Upper lobe of left lung (tissue), 6 donors: ENCODE results near the gene G6PC1. TPM values are rescaled to one million over a fixed set of nuclear protein-coding genes. Genes with fewer than 3 reads are reported as not detected.
"Not testable (repeated sequence)": the region's sequence is repeated elsewhere in the genome, so short reads cannot be mapped to it uniquely, and the experiment has no call there.

ENCODE experiments used
- ATAC-seq, 2 donors: fragments of 200-7000 bp; cut with Tn5 transposase; one replicate each; pipeline ENCODE4 v1.9.1; 2022; ENCODE audit warnings: mild to moderate bottlenecking in 2 of 2, moderate library complexity in 2 of 2; ENCODE audit not compliant: low FRiP score in 2 of 2
- DNase-seq, 2 donors: peaks; one replicate each; pipeline ENCODE4 v3.0.0-alpha.2; 2019 to 2020
- H3K27ac ChIP-seq, 4 donors: fragments of 200-600 bp; sonication (generic); one replicate each; pipeline ENCODE4 v1.5.1; 2016 to 2019
- H3K27me3 ChIP-seq, 4 donors: fragments of 200-600 bp; sonication (generic); one replicate each; pipeline ENCODE4 v1.5.1; 2017 to 2019
- H3K36me3 ChIP-seq, 4 donors: fragments of 200-600 bp; sonication (generic); one replicate each; pipeline ENCODE4 v1.5.1; 2016 to 2019
- H3K4me1 ChIP-seq, 4 donors: fragments of 200-600 bp; sonication (generic); one replicate each; pipeline ENCODE4 v1.5.1; 2018 to 2019
- H3K4me3 ChIP-seq, 4 donors: fragments of 200-600 bp; sonication (generic); one replicate each; pipeline ENCODE4 v1.5.1; 2017 to 2019; ENCODE audit warnings: mild to moderate bottlenecking in 2 of 4, moderate library complexity in 1 of 4
- H3K9me3 ChIP-seq, 4 donors: fragments of 200-600 bp; sonication (generic); one replicate each; pipeline ENCODE4 v1.5.1; 2018 to 2019
- CTCF ChIP-seq, 6 experiments: fragments of 450-650 bp in 4 of 6; fragments of 200-600 bp in 2 of 6; sonication (generic) in 2 of 6; IDR thresholded peaks; one replicate each; pipeline ENCODE4 v1.5.1; 2016 to 2019; ENCODE audit warnings: antibody characterized with exemption in 6 of 6
- EP300 ChIP-seq, 4 donors: sonication (generic); formaldehyde crosslinking; IDR thresholded peaks; one replicate each; pipeline ENCODE4 v1.5.1; 2017; ENCODE audit warnings: antibody characterized with exemption in 4 of 4, control low read depth in 2 of 4
- POLR2A ChIP-seq, 4 donors: fragments of 450-650 bp; IDR thresholded peaks; one replicate each; pipeline ENCODE4 v1.5.1; 2016 to 2017; ENCODE audit warnings: antibody characterized with exemption in 4 of 4, mild to moderate bottlenecking in 2 of 4
- POLR2AphosphoS5 ChIP-seq, 2 donors: sonication (generic); formaldehyde crosslinking; IDR thresholded peaks; one replicate each; pipeline ENCODE4 v1.5.1; 2017; ENCODE audit warnings: antibody characterized with exemption in 2 of 2
- WGBS, 2 donors: methylation state at CpG; one replicate each; pipeline ENCODE4 v1.1.5; 2017 to 2018; 5-methylcytosine and 5-hydroxymethylcytosine counted together
- total RNA-seq, 6 donors: library from RNA; depleted of rRNA in 4 of 6; stranded (reverse); fragments of >200 nt in 4 of 6; gene quantifications; one replicate each; pipeline versions ENCODE4 v1.1.0 to v1.2.1, GENCODE V29; 2016 to 2021
- donor health status: DM: no; HTN: no; CAD: no; lungs with moderate emphysema.
- donor health status: DM: no; HTN: yes; CAD: no; lungs with severe emphysema.

The G6PC1 gene
- total RNA-seq, 6 donors from 2014 or later, result not detected

- Histone ChIP-seq H3K4me1 (peaks cover 0 to 13% (median 0%) of the 10 kb centered on the region in 4 donors), H3K36me3 (no peaks in the 10 kb centered on the region), H3K4me3 (no peak overlapping the region), H3K27ac (peak overlapping the region in 1 of 4 donors; percentile 4), H3K9me3 (no peaks in the 10 kb centered on the region), H3K27me3 (no peaks in the 10 kb centered on the region)
- TF ChIP-seq POLR2AphosphoS5 (IDR thresholded peaks at IDR 0.05) (no peak), EP300 (IDR thresholded peaks at IDR 0.05) (no peak), CTCF (IDR thresholded peaks at IDR 0.05) (no peak), POLR2A (IDR thresholded peaks at IDR 0.05) (no peak)
- DNase-seq, result no peak
- 88 to 91% methylated on average over 6 to 7 of the region's 8 CpGs for WGBS, 2 donors
- ATAC-seq, result no peak
Observed at GRCh38 chr17:42878924-42879595, 21.5 kb upstream of the G6PC1 start.

- WGBS, 2 donors, result 60 to 70% methylated on average over 5 to 6 of the region's 6 CpGs
- no peaks in the 10 kb centered on the region for H3K36me3 ChIP-seq
- DNase-seq, result no peak
- no peak overlapping the region for H3K4me3 ChIP-seq
- peak in 1 of 2 donors; percentile 49 for ATAC-seq
- H3K9me3 ChIP-seq, result no peaks in the 10 kb centered on the region
- H3K27me3 ChIP-seq, result no peaks in the 10 kb centered on the region
- TF ChIP-seq EP300 (IDR thresholded peaks at IDR 0.05), result no peak
- TF ChIP-seq CTCF (IDR thresholded peaks at IDR 0.05), result no peak
- TF ChIP-seq POLR2A (IDR thresholded peaks at IDR 0.05), result no peak
- no peak for TF ChIP-seq POLR2AphosphoS5 (IDR thresholded peaks at IDR 0.05)
- H3K27ac ChIP-seq, result peak overlapping the region in 1 of 4 donors; percentile 4
- peaks cover 0 to 16% (median 0%) of the 10 kb centered on the region in 4 donors for H3K4me1 ChIP-seq
Observed at GRCh38 chr17:42879596-42879985, 21.0 kb upstream of the G6PC1 start.

- no peak overlapping the region for H3K27ac ChIP-seq
- no peaks in the 10 kb centered on the region for H3K27me3 ChIP-seq
- DNase-seq (no peak), ATAC-seq (no peak)
- H3K36me3 ChIP-seq, result no peaks in the 10 kb centered on the region
- TF ChIP-seq POLR2AphosphoS5 (IDR thresholded peaks at IDR 0.05) (no peak), POLR2A (IDR thresholded peaks at IDR 0.05) (no peak)
- H3K9me3 ChIP-seq, result no peaks in the 10 kb centered on the region
- no peak overlapping the region for H3K4me3 ChIP-seq
- peaks cover 0 to 16% (median under 1%) of the 10 kb centered on the region in 4 donors for H3K4me1 ChIP-seq
- WGBS, 2 donors, result 88 to 89% methylated on average over 5 of the region's 5 CpGs
Observed at GRCh38 chr17:42880776-42881310, 19.8 kb upstream of the G6PC1 start.

- H3K27ac ChIP-seq, H3K36me3 ChIP-seq, H3K4me3 ChIP-seq, H3K9me3 ChIP-seq, ATAC-seq, H3K27me3 ChIP-seq: not testable (repeated sequence)
- 67 to 72% methylated on average over 6 of the region's 6 CpGs for WGBS, 2 donors
- DNase-seq, result peak in 1 of 2 donors; percentile 71
- peaks cover 0 to 24% (median 8%) of the 10 kb centered on the region in 4 donors for H3K4me1 ChIP-seq
Observed at GRCh38 chr17:42881706-42882105, 18.9 kb upstream of the G6PC1 start.

- Histone ChIP-seq H3K4me3 (no peak overlapping the region), H3K27ac (no peak overlapping the region), H3K27me3 (no peaks in the 10 kb centered on the region), H3K9me3 (no peaks in the 10 kb centered on the region), H3K36me3 (no peaks in the 10 kb centered on the region), H3K4me1 (peaks cover 0 to 29% (median 12%) of the 10 kb centered on the region in 4 donors)
- no peak for TF ChIP-seq POLR2A (IDR thresholded peaks at IDR 0.05)
- TF ChIP-seq POLR2AphosphoS5 (IDR thresholded peaks at IDR 0.05), result no peak
- TF ChIP-seq EP300 (IDR thresholded peaks at IDR 0.05), result no peak
- TF ChIP-seq CTCF (IDR thresholded peaks at IDR 0.05), result no peak
- ATAC-seq, result no peak
- 88 to 90% methylated on average over 8 of the region's 8 CpGs for WGBS, 2 donors
- DNase-seq, result no peak
Observed at GRCh38 chr17:42882166-42882565, 18.4 kb upstream of the G6PC1 start.
